Measurements from ENCODE around the gene TCEAL3.

GRCh38 chrX:103640401-103641155 is 32.8 kb downstream of the TCEAL3 start:
- TF ChIP-seq POLR2AphosphoS5 (IDR thresholded peaks at IDR 0.05; ENCODE audit: low read depth, low read length), result no peak
- TF ChIP-seq JUND (IDR thresholded peaks at IDR 0.05; ENCODE audit: low read length), result no peak
- no peak for TF ChIP-seq USF2 (IDR thresholded peaks at IDR 0.05; ENCODE audit: low read length)
- TF ChIP-seq TEAD4 (IDR thresholded peaks at IDR 0.05; ENCODE audit: low read depth, low read length), result no peak
